SU-DHL-6 (cell line): ENCODE data around the gene ING1.

ENCODE experiments used
- EZH2phosphoT487 ChIP-seq: fragments of 200-600 bp; sonication (generic), shearing (Covaris generic); conservative IDR thresholded peaks from 2 replicates; pipeline ENCODE4 v1.6.1; 2018; ENCODE audit warnings: mild to moderate bottlenecking, antibody characterized with exemption, low read length, moderate library complexity, mixed read lengths
- TF ChIP-seq, protein P1 (sequence below): fragments of 200-600 bp; sonication (generic); IDR thresholded peaks from one replicate; pipeline ENCODE4 v1.5.1; 2017; ENCODE audit warnings: antibody characterized with exemption, mild to moderate bottlenecking, low read length, moderate library complexity; ENCODE audit not compliant: insufficient read depth, poor library complexity, severe bottlenecking

DNA sequence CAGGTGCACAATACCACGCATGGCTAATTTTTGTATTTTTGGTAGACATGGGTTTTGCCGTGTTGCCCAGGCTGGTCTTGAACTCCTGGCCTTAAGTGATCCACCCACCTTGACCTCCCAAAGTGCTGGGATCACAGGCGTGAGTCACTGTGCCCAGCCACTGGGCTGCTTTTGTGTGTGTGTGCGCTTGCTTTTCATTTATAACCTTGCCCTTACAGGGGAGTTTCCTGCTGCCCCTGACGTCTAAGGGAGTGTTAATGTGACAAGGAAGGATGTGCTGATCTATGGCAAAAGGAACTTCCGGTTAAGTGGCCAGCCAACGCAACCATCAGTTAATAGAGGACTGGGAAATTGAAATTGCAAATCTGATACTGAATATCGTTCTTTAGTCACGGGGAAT is 57.7 kb downstream of the ING1 start:
- TF ChIP-seq EZH2phosphoT487 = no peak
- TF ChIP-seq, protein P1, sequence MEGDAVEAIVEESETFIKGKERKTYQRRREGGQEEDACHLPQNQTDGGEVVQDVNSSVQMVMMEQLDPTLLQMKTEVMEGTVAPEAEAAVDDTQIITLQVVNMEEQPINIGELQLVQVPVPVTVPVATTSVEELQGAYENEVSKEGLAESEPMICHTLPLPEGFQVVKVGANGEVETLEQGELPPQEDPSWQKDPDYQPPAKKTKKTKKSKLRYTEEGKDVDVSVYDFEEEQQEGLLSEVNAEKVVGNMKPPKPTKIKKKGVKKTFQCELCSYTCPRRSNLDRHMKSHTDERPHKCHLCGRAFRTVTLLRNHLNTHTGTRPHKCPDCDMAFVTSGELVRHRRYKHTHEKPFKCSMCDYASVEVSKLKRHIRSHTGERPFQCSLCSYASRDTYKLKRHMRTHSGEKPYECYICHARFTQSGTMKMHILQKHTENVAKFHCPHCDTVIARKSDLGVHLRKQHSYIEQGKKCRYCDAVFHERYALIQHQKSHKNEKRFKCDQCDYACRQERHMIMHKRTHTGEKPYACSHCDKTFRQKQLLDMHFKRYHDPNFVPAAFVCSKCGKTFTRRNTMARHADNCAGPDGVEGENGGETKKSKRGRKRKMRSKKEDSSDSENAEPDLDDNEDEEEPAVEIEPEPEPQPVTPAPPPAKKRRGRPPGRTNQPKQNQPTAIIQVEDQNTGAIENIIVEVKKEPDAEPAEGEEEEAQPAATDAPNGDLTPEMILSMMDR = no peak
